NK-92 (cell line): ENCODE results near the gene DUS3L.
"Not testable (repeated sequence)": the region's sequence is repeated elsewhere in the genome, so short reads cannot be mapped to it uniquely, and the experiment has no call there.

Source experiments
- DNase-seq: peaks from one replicate; lab custom pipeline; 2025; ENCODE audit not compliant: unreplicated experiment; lab: John Stamatoyannopoulos, UW

The DUS3L gene

DNA sequence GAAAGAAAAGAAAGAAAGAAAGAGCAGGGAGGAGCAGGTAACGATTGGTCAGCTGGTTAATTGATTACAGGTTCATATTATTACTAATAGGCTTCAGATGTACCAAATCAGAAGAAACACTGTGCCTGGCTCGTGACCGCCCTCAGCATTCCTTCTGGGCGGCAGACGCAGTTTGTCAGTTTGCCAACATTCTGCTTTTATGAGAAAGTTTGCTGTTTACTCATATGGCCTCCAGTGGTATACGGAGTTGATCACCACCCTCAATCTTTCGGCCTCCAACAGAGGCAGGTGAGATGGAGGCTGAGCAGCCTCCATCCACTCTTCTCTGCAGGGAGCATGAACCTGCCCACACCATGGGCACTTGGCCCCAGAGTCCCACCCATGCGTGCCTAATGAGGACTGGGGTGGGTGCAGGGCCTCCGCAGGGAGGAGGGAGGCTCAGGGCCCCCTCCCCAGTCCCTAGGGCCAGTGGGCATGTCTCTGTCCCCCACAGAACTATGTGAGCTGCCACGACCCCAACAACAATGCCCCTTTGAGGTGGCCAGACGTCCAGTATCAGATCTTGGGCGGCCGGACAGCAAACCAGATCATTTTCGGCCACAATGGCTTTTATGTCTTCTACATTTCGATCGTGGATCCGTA is 15.2 kb downstream of the DUS3L start:
- no peak for DNase-seq

DNA sequence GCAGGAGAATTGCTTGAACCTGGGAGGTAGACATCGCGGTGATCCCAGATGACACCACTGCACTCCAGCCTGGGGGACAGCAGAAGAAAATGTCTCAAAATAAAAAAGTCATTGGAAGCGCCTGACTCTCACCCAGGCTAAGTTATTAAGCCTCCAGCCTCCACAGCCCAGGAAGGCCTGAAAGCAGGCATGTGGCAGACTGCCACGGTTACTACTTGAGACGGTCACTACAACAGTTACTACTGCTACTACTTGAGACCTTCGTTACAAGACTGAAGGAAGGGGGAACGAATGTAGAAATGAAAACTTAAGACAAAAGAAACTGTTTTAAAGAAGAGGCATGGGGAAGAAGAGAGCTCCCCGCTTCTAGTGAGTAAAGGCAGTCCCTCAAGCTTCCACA is 16.0 kb downstream of the DUS3L start:
- DNase-seq, result no peak

DNA sequence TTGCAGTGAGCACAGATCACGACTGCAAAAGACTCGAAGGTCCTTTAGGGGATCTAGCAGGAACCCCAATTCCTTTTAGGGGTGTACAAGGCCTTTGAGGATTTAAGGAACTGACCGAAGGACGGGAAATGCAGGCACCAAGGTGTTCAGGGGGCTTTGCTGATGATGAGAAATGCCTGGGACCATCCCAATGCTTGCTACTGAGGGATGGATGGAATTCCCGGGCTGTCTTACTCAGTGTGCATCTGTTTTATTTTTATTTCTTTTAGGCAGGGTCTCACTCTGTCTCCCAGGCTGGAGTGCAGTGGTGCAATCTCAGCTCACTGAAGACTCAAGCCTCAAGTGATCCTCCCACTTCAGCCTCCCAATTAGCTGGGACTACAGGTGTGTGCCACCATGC is 17.7 kb downstream of the DUS3L start:
- no peak for DNase-seq

DNA sequence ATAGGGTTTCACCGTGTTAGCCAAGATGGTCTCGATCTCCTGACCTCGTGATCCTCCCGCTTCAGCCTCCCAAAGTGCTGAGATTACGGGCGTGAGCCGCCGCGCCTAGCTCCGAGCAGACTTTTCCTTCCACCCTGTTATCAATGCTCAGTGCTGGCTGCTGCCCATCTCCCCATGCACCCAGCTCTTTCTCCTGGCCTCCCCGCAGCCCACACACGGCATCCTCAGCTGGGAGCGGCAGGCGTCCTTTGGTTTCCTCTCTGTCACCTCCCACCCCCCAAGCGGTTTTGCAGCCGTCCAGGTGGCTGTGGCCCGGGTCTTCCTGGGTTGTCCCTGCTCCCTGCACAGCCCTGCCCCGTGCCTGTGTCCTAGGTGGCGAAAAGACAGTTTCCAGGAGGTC is 18.5 kb downstream of the DUS3L start:
- no peak for DNase-seq

DNA sequence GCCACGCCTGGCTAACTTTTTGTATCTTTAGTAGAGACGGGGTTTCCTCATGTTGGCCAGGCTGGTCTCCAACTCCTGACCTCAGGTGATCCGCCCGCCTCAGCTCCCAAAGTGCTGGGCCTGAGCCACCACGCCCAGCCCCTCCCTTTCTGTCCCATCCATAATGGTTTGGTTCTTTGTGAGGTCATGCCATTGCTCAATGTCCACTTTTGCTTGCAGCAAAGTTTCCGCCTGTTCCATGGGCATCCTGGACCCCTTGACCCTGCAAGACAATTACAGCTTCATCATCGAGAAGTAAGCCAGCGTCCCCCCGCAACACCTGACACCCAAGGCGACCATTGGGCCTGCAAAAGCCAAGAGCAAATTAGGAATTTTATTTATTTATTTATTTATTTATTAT is 23.0 kb downstream of the DUS3L start:
- DNase-seq, result no peak

DNA sequence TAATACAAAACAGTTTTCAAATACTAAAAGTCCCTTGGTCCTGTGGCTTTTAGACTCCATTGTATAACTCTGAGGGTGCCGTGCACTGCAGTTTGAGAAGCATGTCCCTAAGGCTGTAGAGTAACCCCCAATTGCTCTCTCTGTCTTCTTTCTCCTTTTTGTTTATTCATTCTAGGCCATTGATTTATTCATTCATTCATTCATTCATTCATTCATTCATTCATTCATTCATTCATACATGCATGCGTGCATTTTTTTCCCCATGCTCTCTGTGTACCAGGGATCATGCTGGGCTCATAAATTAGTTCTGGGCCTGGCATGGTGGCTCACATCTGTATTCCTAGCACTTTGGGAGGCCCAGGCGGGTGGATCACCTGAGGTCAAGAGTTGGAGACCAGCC is 25.7 kb downstream of the DUS3L start:
- DNase-seq, result no peak

DNA sequence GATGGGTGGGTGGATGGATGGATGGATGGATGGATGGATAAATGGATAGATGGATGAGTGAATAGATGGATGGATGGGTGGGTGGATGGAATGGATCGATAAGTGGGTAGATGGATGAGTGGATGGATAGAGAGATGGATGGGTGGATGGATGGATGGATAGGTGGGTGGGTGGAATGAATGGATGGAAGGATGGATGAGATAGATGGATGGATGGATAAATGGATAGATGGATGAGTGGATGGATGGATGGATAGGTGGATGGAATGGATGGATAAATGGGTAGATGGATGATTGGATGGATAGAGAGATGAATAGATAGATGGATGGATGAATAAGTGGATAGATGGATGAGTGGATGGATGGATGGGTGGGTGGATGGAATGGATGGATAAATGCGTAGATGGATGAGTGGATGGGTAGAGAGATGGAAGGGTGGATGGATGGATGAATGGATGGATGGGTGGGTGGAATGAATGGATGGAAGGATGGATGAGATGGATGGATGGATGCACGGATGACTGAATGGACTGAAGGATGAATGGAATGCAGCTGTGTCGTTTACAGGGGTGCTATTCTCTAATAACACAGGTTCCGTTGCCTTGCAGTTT is 28.2 kb downstream of the DUS3L start:
- DNase-seq, result no peak

DNA sequence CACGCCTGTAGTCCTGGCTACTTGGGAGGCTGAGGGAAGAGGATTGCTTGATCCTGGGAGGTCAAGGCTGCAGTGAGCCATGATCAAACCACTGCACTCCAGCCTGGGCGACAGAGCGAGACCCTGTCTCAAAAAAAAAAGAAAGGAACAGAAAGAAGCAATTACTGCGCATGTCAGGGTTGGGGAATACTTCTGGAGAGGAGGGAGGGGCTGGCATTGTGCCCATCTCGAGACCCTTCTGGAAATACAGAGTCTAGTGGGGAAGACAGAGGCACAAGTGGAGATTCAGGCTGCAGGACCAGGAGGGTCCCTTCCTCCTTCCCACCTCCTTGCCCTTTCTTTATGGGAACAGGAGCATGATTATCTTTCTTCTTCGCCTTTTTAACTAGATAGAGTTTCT is 37.2 kb downstream of the DUS3L start:
- DNase-seq, result no peak

DNA sequence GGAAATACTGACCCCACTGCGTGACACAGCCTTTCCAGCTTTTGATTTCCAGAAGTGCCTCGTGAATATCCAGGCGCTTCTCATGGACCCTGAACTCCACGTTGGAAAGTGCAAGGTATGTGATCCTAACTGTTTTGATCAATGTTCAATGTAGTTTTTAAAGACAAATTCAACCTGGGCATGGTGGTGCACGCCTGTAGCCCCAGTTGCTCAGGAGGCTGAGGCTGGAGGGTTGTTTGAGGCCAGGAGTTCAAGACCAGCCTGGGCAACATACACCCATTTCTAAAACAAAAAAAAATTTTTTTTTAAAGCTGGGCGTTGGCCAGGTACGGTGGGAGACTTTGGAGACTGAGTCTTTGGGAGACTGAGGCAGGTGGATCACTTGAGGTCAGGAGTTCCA is 39.3 kb downstream of the DUS3L start:
- DNase-seq, result no peak

DNA sequence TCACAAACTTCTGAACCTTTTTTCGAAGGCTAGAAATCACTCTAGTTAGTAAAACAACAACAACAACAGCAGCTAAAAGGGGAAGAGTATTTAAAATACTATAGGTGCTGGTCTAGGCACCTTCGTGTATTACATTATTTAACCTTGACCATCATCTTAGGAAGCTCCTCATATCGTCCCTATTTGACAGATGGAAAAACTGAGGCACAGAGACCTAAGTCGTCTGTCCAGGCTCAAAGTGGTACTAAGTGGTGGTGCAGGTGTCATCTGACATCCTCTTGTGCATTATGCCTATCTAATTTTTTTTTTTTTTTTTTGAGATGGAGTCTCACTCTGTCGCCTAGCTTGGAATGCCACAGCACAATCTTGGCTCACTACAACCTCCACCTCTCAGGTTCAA is 41.5 kb downstream of the DUS3L start:
- DNase-seq, result no peak

DNA sequence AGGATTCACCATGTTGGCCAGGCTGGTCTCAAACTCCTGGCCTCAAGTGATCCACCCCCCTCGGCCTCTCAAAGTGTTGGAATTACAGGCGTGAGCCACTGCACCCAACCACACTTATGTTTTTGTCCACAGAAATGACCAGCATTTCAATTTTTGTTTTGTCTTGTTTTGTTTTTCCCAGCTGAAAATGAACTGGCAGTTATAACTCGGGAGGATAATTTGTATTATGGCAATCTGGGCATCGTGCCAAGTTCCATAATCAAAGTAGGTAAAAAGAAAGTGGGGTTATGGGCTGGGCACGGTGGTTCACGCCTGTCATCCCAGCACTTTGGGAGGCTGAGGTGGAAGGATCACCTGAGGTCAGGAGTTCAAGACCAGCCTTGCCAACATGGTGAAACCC is 42.0 kb downstream of the DUS3L start:
- not testable (repeated sequence) for DNase-seq

DNA sequence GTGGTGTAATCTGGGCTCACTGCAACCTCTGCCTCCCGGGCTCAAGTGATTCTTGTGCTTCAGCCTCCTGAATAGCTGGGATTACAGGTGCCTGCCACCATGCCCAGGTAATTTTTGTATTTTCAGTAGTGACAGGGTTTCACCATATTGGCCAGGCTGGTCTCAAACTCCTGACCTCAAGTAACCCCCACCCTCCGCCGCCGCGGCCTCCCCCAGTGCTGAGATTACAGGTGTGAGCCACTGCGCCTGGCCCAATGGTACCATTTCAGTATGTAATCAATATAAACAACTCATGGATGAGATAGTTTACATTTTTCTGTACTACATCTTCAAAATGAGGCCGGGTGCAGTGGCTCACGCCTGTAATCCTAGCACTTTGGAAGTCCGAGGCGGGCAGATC is 46.0 kb downstream of the DUS3L start:
- DNase-seq, result not testable (repeated sequence)

DNA sequence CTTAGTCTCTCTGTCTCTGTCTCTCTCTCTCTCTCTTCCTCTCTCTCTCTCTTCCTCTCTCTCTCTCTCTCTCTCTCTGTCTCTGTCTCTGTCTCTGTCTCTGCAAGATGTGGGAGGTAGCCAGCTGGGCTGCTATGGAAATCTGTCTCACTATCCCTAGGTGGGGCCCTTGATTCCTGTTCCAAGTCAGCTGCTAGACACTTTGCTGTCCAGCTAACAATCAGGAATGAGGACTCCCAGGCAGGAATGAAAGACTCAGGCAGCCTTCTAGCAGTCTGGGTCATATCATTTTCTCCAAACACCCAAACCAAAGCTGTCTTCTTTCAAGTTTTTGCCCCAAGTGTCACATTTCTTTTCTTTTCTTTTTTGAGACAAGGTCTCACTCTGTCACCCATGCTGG is 47.3 kb downstream of the DUS3L start:
- DNase-seq, result no peak

DNA sequence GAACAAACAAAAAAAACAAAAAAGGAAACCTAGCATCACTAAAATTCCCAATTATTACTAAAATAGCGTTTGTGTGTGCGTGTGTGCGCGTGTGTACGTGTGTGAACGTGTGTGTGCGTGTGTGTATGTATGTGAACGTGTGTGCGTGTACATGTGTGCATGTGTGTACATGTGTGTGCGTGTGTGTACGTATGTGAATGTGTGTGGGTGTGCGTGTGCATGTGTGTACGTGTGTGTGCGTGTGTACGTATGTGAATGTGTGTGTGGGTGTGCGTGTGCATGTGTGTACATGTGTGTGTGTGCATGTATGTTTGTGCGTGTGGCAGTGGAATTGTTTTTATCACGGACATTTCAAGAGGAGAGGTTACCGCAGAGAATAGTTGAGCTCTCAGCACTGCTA is 48.9 kb downstream of the DUS3L start:
- no peak for DNase-seq

DNA sequence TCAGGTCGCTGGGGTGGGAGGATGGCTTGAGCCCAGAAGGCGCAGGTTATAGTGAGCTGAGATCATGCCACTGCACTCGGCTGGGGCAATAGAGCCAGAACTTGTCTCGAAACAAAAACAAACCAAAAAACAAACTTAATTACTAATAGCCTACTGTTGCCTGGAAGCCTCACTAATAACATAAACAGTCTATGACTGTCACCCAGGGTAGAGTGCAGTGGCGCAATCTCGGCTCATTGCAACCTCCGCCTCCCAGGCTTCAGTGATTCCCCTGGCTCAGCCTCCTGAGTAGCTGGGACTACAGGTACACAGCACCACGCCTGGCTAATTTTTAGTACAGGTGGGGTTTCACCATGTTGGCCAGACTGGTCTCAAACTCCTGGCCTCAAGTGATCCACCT is 52.5 kb downstream of the DUS3L start:
- DNase-seq, result no peak
